ENCODE results near the gene SUSD3. TPM values are rescaled to one million over a fixed set of nuclear protein-coding genes. Genes with fewer than 3 reads are reported as not detected.

Gene SUSD3
- total and polyA plus RNA-seq, 2 of the 8 experiments (the other 6 are each of a cell fraction or from before 2014, with no cell fraction given): 5.5 to 35.4 TPM

- TF ChIP-seq TBP (IDR thresholded peaks at IDR 0.05; ENCODE audit: low read depth, low read length) (no peak), BRCA1 (IDR thresholded peaks at IDR 0.05; ENCODE audit: low read depth, low read length) (no peak), POU5F1 (IDR thresholded peaks at IDR 0.05; ENCODE audit: low read depth, low read length) (no peak), CHD7 (IDR thresholded peaks at IDR 0.05; ENCODE audit: insufficient replicate concordance, low read length) (no peak)
- TF ChIP-seq, protein P1, sequence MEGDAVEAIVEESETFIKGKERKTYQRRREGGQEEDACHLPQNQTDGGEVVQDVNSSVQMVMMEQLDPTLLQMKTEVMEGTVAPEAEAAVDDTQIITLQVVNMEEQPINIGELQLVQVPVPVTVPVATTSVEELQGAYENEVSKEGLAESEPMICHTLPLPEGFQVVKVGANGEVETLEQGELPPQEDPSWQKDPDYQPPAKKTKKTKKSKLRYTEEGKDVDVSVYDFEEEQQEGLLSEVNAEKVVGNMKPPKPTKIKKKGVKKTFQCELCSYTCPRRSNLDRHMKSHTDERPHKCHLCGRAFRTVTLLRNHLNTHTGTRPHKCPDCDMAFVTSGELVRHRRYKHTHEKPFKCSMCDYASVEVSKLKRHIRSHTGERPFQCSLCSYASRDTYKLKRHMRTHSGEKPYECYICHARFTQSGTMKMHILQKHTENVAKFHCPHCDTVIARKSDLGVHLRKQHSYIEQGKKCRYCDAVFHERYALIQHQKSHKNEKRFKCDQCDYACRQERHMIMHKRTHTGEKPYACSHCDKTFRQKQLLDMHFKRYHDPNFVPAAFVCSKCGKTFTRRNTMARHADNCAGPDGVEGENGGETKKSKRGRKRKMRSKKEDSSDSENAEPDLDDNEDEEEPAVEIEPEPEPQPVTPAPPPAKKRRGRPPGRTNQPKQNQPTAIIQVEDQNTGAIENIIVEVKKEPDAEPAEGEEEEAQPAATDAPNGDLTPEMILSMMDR (IDR thresholded peaks at IDR 0.05; ENCODE audit: control extremely low read depth in 1 of 3, insufficient read depth in 1 of 3, low read depth in 1 of 3, low read length in 3 of 3): no peak
Observed at GRCh38 chr9:93043122-93043521, 15.4 kb upstream of the SUSD3 start (continued).

All from H1 (cell line).